Suprapubic skin (tissue), 4 donors: Measurements from ENCODE around the gene RENBP. TPM values are rescaled to one million over a fixed set of nuclear protein-coding genes. Genes with fewer than 3 reads are reported as not detected.

ENCODE experiments used
- DNase-seq, 2 donors: peaks; one replicate each; pipeline ENCODE4 v3.0.0-alpha.2; 2019; ENCODE audit warnings: low spot score in 2 of 2
- H3K27ac ChIP-seq: fragments of 200-600 bp; sonication (generic); one replicate; pipeline ENCODE4 v1.5.1; 2019
- H3K27me3 ChIP-seq: fragments of 200-600 bp; sonication (generic); one replicate; pipeline ENCODE4 v1.5.1; 2019
- H3K36me3 ChIP-seq: fragments of 200-600 bp; sonication (generic); one replicate; pipeline ENCODE4 v1.5.1; 2019
- H3K4me1 ChIP-seq: fragments of 200-600 bp; sonication (generic); one replicate; pipeline ENCODE4 v1.5.1; 2019
- H3K4me3 ChIP-seq: fragments of 200-600 bp; sonication (generic); one replicate; pipeline ENCODE4 v1.5.1; 2019; ENCODE audit warnings: mild to moderate bottlenecking
- H3K9me3 ChIP-seq: fragments of 200-600 bp; sonication (generic); one replicate; pipeline ENCODE4 v1.5.1; 2019
- EP300 ChIP-seq: sonication (generic); formaldehyde crosslinking; IDR thresholded peaks from one replicate; pipeline ENCODE4 v1.6.1; 2017; ENCODE audit warnings: antibody characterized with exemption
- POLR2A ChIP-seq, 2 donors: fragments of 450-650 bp; IDR thresholded peaks; one replicate each; pipeline ENCODE4 v1.6.1; 2017; ENCODE audit warnings: antibody characterized with exemption in 2 of 2, mild to moderate bottlenecking in 2 of 2, moderate library complexity in 2 of 2
- POLR2AphosphoS5 ChIP-seq, 3 donors: sonication (generic); formaldehyde crosslinking; IDR thresholded peaks; one replicate each; pipeline ENCODE4 v1.6.1; 2017; ENCODE audit warnings: antibody characterized with exemption in 3 of 3
- WGBS: methylation state at CpG from one replicate; pipeline ENCODE4 v1.1.5; 2018; 5-methylcytosine and 5-hydroxymethylcytosine counted together
- total RNA-seq, 4 donors: library from RNA; depleted of rRNA; stranded (reverse); fragments of >200 nt; gene quantifications; one replicate each; pipeline ENCODE4 v1.1.0, GENCODE V29; 2016
- TF ChIP-seq, protein P1 (sequence below), 2 donors: fragments of 200-600 bp in 1 of 2; fragments of 450-650 bp in 1 of 2; sonication (generic) in 1 of 2; IDR thresholded peaks; one replicate each; pipeline ENCODE4 v1.5.1; 2016 to 2019; ENCODE audit warnings: antibody characterized with exemption in 2 of 2, mild to moderate bottlenecking in 1 of 2, moderate library complexity in 1 of 2

The RENBP gene
- total RNA-seq, 4 donors from 2014 or later = 1.7 to 9.9 (median 4.6) TPM

DNA sequence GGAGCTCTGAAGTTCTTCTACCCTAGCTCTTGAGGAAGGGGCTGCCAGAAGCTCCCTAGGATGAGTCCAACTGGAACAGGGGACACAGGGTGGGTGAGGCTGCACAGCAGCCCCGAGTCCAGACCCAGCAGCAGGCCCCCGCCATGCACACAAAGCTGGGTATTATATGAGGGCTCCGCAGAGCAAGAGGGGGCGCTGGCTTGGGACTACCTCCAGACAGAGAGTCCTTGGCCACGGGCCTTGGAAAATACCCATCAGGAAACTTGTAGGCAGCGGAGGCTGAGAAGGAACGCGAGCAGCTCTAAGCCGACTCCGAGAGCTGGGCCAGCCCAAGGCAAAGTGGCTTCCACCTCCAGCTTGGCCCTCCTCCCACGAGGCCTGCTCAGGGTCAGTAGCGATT lies 19.1 kb upstream of the RENBP start:
- Histone ChIP-seq H3K27me3 (no peaks in the 10 kb centered on the region), H3K36me3 (peaks cover 50% of the 10 kb centered on the region), H3K9me3 (no peaks in the 10 kb centered on the region), H3K27ac (no peak overlapping the region), H3K4me1 (peaks cover 30% of the 10 kb centered on the region), H3K4me3 (no peak overlapping the region)
- DNase-seq = no peak
- TF ChIP-seq POLR2A (IDR thresholded peaks at IDR 0.05) = no peak
- TF ChIP-seq POLR2AphosphoS5 (IDR thresholded peaks at IDR 0.05) = no peak
- WGBS = 95% methylated on average over 4 of the region's 12 CpGs

DNA sequence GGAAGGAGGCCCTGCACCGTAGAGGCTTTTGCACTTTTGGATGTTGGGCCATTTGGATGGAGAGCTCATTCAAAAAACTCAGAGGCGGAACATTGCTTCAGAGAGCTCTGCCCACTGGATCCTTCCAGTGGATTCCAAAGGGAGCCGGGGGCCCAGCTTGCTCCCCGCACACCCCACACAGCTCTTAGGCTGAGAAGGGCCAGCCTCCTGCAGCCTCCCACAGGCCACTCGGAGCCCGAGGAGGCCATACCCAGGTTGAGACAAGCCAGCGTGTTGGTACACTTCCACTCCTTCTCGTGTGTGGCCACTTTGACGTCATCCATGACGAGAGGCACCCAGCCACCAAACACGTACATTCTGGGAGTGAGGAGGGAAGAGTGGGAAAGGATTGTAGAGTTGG lies 16.8 kb upstream of the RENBP start:
- DNase-seq = no peak
- no peaks in the 10 kb centered on the region for H3K9me3 ChIP-seq
- no peak for TF ChIP-seq EP300
- TF ChIP-seq POLR2A (IDR thresholded peaks at IDR 0.05) = no peak
- no peak for TF ChIP-seq POLR2AphosphoS5 (IDR thresholded peaks at IDR 0.05)
- TF ChIP-seq, protein P1, sequence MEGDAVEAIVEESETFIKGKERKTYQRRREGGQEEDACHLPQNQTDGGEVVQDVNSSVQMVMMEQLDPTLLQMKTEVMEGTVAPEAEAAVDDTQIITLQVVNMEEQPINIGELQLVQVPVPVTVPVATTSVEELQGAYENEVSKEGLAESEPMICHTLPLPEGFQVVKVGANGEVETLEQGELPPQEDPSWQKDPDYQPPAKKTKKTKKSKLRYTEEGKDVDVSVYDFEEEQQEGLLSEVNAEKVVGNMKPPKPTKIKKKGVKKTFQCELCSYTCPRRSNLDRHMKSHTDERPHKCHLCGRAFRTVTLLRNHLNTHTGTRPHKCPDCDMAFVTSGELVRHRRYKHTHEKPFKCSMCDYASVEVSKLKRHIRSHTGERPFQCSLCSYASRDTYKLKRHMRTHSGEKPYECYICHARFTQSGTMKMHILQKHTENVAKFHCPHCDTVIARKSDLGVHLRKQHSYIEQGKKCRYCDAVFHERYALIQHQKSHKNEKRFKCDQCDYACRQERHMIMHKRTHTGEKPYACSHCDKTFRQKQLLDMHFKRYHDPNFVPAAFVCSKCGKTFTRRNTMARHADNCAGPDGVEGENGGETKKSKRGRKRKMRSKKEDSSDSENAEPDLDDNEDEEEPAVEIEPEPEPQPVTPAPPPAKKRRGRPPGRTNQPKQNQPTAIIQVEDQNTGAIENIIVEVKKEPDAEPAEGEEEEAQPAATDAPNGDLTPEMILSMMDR (IDR thresholded peaks at IDR 0.05) = no peak
- 91% methylated on average over 11 of the region's 11 CpGs for WGBS
- no peaks in the 10 kb centered on the region for H3K27me3 ChIP-seq
- H3K4me3 ChIP-seq = no peak overlapping the region
- H3K36me3 ChIP-seq = peaks cover 72% of the 10 kb centered on the region
- H3K27ac ChIP-seq = no peak overlapping the region
- peaks cover 7% of the 10 kb centered on the region for H3K4me1 ChIP-seq

DNA sequence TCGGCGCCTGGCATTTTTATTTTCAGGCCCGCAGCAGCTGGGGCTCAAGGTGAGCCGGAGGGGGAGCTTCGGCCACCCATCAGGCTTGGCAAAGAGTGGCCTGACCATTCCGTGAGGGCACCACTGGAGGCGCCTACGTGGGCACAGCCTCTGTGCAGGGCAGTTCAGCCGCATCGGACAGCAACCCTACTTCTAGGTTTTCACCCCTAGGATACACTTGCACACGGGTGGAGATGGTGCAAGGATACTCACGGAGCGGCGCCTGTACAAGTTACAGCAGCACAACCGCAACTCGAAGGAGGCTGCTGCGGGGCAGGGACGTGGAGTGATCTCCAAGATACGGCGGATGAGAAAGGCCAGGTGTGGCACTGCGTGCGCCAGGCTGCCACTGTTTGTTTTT lies 16.3 kb upstream of the RENBP start:
- Histone ChIP-seq H3K36me3 (peaks cover 77% of the 10 kb centered on the region), H3K9me3 (no peaks in the 10 kb centered on the region), H3K4me3 (no peak overlapping the region), H3K27ac (no peak overlapping the region), H3K27me3 (no peaks in the 10 kb centered on the region), H3K4me1 (peaks cover 2% of the 10 kb centered on the region)
- TF ChIP-seq EP300 (no peak), POLR2A (IDR thresholded peaks at IDR 0.05) (no peak), POLR2AphosphoS5 (IDR thresholded peaks at IDR 0.05) (no peak)
- TF ChIP-seq, protein P1 (IDR thresholded peaks at IDR 0.05) = no peak
- no peak for DNase-seq
- 94% methylated on average over 20 of the region's 22 CpGs for WGBS

DNA sequence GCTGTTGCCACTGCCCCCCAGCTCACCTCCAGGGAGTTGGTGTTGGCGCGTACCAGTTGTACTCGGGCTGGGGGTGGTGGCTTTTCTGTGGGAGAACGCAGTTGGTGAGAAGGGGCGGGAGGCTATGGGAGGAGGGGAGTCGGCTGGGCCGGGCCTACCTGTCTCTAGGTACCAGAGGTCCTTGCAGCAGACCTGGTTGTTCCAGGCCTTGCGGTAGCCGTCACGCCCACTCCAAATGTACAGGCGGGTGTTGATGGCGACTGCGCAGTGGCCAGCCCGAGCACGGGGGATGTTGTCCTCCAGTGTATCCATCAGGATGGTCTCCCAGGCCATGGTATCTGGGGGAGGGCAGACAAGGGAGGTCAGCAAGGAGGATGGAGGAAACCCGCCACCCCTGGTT lies 15.6 kb upstream of the RENBP start:
- DNase-seq = no peak
- no peak for TF ChIP-seq POLR2AphosphoS5 (IDR thresholded peaks at IDR 0.05)
- TF ChIP-seq EP300 = no peak
- TF ChIP-seq, protein P1 (IDR thresholded peaks at IDR 0.05) = no peak
- TF ChIP-seq POLR2A (IDR thresholded peaks at IDR 0.05) = no peak
- no peaks in the 10 kb centered on the region for H3K9me3 ChIP-seq
- no peak overlapping the region for H3K4me3 ChIP-seq
- no peaks in the 10 kb centered on the region for H3K27me3 ChIP-seq
- H3K27ac ChIP-seq = no peak overlapping the region
- WGBS = 95% methylated on average over 13 of the region's 16 CpGs
- peaks cover 85% of the 10 kb centered on the region for H3K36me3 ChIP-seq
- H3K4me1 ChIP-seq = no peaks in the 10 kb centered on the region

DNA sequence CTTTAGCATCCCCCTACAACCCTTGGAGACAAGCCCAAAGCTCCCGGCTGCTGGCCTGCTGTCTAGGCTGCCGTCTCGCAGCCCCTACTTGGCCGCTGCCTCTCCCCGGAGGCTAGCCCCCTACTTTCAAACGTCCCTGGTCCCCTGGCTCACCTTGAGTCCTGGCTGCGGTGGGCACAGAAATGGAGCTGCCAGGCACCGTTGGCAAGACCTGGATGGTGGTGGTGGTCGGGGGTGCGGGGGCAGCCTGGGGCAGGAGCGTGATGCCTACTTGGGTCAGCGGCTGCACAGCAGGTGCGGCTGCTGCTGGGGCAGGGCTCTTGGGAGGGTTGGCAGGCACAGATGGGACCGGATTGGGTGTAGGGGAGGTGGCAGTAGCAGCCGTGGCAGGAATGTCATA lies 15.2 kb upstream of the RENBP start:
- no peak for DNase-seq
- H3K4me1 ChIP-seq = no peaks in the 10 kb centered on the region
- no peak overlapping the region for H3K4me3 ChIP-seq
- H3K9me3 ChIP-seq = no peaks in the 10 kb centered on the region
- TF ChIP-seq EP300 (no peak), POLR2A (IDR thresholded peaks at IDR 0.05) (no peak)
- H3K27ac ChIP-seq = no peak overlapping the region
- no peaks in the 10 kb centered on the region for H3K27me3 ChIP-seq
- H3K36me3 ChIP-seq = peaks cover 89% of the 10 kb centered on the region
- 93% methylated on average over 3 of the region's 15 CpGs for whole genome bisulfite sequencing

DNA sequence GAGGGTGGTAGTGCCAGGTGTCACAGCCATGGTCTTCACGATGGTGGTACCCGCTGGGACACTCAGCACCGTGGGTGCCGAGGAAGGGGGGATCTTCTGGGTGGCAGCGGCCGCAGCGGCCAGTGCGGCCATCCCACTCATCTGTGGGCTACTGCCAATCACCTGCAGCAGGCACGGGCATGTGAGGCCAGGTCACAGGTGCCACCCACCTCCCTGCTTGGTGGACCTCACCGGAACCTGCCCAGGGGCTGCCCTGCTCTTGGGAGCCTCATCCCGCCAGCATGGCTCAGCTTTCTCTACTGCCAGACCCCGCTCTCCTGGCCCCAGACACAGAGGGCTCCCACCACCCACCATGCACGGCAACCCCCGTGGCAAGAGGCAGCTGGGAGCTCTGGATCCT lies 14.2 kb upstream of the RENBP start:
- no peak overlapping the region for H3K27ac ChIP-seq
- H3K36me3 ChIP-seq = peaks cover 90% of the 10 kb centered on the region
- no peak for DNase-seq
- H3K9me3 ChIP-seq = no peaks in the 10 kb centered on the region
- H3K4me3 ChIP-seq = no peak overlapping the region
- H3K4me1 ChIP-seq = no peaks in the 10 kb centered on the region
- H3K27me3 ChIP-seq = no peaks in the 10 kb centered on the region
- WGBS = 80% methylated on average over 2 of the region's 14 CpGs
- TF ChIP-seq, protein P1 (IDR thresholded peaks at IDR 0.05) = no peak
- no peak for TF ChIP-seq POLR2A (IDR thresholded peaks at IDR 0.05)
- TF ChIP-seq POLR2AphosphoS5 (IDR thresholded peaks at IDR 0.05) = no peak
- TF ChIP-seq EP300 = no peak
